HG03439 (cell line): ENCODE measurements around the gene GGA1.
A peak's percentile ranks its signal among the peaks of the same experiment; 100 is the strongest.

ENCODE experiments used
- ATAC-seq: cut with Tn5 transposase; IDR thresholded peaks from one replicate; pipeline ENCODE4 v1.9.1; 2021; ENCODE audit warnings: mild to moderate bottlenecking, moderate library complexity; ENCODE audit not compliant: unreplicated experiment

The GGA1 gene

GRCh38 chr22:37608477-37609239 lies at the start of gene GGA1:
TSS of gene GGA1 (plus strand) at chr22:37608834. CDS start at chr22:37608861, 27 bp downstream.
- ATAC-seq, result peak; percentile 81

- no peak for ATAC-seq
Measured at GRCh38 chr22:37559521-37559900, 49.1 kb upstream of the GGA1 start.

GRCh38 chr22:37559901-37560607 lies 48.6 kb upstream of the GGA1 start, which contains the start of gene CDC42EP1:
TSS of gene CDC42EP1 (plus strand) at chr22:37560480. CDS start at chr22:37566350, 5,870 bp downstream.
- ATAC-seq, result no peak

GRCh38 chr22:37560608-37561211 lies 47.9 kb upstream of the GGA1 start:
- ATAC-seq, result no peak

GRCh38 chr22:37561212-37562048 lies 47.2 kb upstream of the GGA1 start:
- no peak for ATAC-seq

GRCh38 chr22:37562049-37562875 lies 46.4 kb upstream of the GGA1 start:
- ATAC-seq, result no peak

- ATAC-seq, result no peak
Measured at GRCh38 chr22:37563153-37564081, 45.2 kb upstream of the GGA1 start.

GRCh38 chr22:37564111-37564711 lies 44.4 kb upstream of the GGA1 start:
- no peak for ATAC-seq

GRCh38 chr22:37565830-37566229 lies 42.8 kb upstream of the GGA1 start:
- no peak for ATAC-seq

GRCh38 chr22:37566329-37566837 lies 42.3 kb upstream of the GGA1 start:
- no peak for ATAC-seq

- peak; percentile 77 for ATAC-seq
Measured at GRCh38 chr22:37566903-37567798, 41.5 kb upstream of the GGA1 start.

- no peak for ATAC-seq
Measured at GRCh38 chr22:37568012-37568411, 40.6 kb upstream of the GGA1 start.

- ATAC-seq, result no peak
Measured at GRCh38 chr22:37568448-37569008, 40.1 kb upstream of the GGA1 start.

- no peak for ATAC-seq
Measured at GRCh38 chr22:37569009-37569920, 39.4 kb upstream of the GGA1 start.

- no peak for ATAC-seq
Measured at GRCh38 chr22:37569921-37570660, 38.5 kb upstream of the GGA1 start.
